ENCODE results near the gene NOP16.

GRCh38 chr5:176383961-176384360, 4.4 kb downstream of the NOP16 start:
- TF ChIP-seq CTCF (IDR thresholded peaks at IDR 0.05) (no peak), POLR2A (IDR thresholded peaks at IDR 0.05) (no peak)
